GM06990 (cell line): Measurements from ENCODE around the gene KRT72.

Experiments used
- DNase-seq: peaks from one replicate; pipeline ENCODE4 v3.0.0-alpha.2; 2011; ENCODE audit not compliant: insufficient read length; ENCODE audit errors: extremely low read depth
- H3K27me3 ChIP-seq: replicated peaks from 2 replicates; pipeline ENCODE4 v1.6.0; 2011; ENCODE audit warnings: low read length; ENCODE audit not compliant: control insufficient read depth, insufficient read depth
- H3K36me3 ChIP-seq: 2 replicates; pipeline ENCODE4 v1.5.1; 2011; ENCODE audit warnings: low read length; ENCODE audit not compliant: control insufficient read depth, insufficient read depth
- H3K4me3 ChIP-seq: replicated peaks from 2 replicates; pipeline ENCODE4 v1.5.1; 2011; ENCODE audit warnings: low read depth, mild to moderate bottlenecking, control low read depth, low read length
- TF ChIP-seq, protein P1 (sequence below): IDR thresholded peaks from 2 replicates; pipeline ENCODE4 v1.5.1; 2011; ENCODE audit warnings: low read length, control low read depth, mild to moderate bottlenecking, inconsistent platforms; ENCODE audit not compliant: insufficient read depth, poor library complexity, severe bottlenecking

Gene KRT72

DNA sequence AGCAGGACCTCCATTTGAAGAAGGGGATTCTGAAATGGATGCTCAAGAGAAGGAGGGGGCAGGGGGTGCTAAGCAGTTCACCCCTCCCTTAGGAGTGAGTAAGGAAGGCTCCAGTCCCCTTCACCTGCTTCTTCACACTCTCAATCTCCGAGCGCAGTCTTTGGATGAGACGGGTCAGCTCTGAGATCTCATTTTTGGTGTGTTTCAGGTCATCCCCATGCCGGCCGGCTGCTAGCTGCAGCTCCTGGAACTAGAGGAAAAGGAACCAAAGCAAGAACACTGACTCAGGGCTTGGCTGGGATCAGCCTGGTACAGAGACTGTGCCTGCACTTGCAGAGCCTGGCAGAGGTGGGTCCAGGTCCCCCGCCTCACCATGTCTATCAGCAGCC is 9.8 kb upstream of the KRT72 start:
- TF ChIP-seq, protein P1, sequence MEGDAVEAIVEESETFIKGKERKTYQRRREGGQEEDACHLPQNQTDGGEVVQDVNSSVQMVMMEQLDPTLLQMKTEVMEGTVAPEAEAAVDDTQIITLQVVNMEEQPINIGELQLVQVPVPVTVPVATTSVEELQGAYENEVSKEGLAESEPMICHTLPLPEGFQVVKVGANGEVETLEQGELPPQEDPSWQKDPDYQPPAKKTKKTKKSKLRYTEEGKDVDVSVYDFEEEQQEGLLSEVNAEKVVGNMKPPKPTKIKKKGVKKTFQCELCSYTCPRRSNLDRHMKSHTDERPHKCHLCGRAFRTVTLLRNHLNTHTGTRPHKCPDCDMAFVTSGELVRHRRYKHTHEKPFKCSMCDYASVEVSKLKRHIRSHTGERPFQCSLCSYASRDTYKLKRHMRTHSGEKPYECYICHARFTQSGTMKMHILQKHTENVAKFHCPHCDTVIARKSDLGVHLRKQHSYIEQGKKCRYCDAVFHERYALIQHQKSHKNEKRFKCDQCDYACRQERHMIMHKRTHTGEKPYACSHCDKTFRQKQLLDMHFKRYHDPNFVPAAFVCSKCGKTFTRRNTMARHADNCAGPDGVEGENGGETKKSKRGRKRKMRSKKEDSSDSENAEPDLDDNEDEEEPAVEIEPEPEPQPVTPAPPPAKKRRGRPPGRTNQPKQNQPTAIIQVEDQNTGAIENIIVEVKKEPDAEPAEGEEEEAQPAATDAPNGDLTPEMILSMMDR, result no peak

DNA sequence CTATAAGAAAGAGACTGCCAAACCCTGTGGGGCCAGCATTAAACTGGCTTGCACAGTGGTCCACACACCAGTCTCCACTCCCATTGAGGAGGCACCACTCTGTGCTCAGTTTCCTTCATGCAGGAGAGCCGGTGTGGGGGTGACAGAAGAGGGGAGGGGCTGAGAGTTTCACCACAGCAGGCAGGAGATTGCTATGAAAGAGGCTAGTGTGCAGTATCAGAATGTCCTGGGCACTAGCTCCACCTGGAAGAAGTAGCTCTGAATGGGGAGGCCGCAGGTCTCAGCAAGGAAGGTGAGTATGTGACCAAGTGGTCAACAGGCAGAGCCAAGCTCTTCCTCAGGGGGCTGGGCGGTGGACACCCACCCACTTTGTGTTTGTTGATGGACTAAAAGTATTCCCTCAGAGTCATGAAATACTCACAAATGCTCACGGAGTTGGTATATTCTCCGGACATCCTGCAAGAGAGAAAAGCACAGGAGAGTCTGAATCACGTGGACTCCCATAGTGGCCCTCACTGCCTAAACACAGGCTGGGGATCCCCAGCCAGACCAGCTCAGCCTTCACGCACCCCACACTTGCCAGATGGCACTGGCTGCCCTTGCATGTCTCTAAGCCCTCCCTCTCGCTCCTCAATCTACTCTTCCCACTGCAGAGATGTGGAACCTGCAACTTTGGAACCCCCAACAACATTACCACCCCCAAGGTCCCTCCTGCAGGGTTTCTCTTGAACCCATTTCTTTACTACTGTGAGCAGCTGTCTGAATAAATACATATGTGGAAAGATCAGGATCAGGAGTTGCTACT is 7.8 kb upstream of the KRT72 start:
- H3K27me3 ChIP-seq, result peaks cover 1% of the 10 kb centered on the region
- TF ChIP-seq, protein P1, result no peak

More for the DNA sequence above, 9.8 kb upstream of the KRT72 start:
- Histone ChIP-seq H3K4me3 (no peak overlapping the region), H3K27me3 (peaks cover 1% of the 10 kb centered on the region), H3K36me3 (no peaks in the 10 kb centered on the region)
- no peak for DNase-seq

DNA sequence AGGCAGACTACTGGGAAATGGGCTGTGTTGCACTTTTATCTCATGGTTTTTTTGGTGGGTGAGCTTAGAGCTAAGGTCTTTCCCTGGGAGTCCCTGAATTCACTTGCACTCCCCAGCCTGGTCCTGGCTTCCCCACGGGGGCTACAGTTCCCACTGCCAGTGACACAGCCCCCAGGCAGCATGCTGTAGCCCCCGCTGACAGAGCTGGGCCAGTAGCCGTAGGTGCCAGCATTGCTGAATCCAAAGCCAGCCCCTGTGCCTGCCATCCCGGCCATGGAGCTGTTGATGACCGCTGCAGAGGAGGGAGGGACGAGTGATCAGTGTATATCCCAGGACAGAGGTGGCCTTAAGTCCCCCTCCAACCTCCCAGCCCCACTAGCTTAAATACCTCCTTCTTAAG is 6.9 kb upstream of the KRT72 start:
- TF ChIP-seq, protein P1, result no peak
- Histone ChIP-seq H3K4me3 (no peak overlapping the region), H3K36me3 (no peaks in the 10 kb centered on the region), H3K27me3 (peaks cover 1% of the 10 kb centered on the region)
- DNase-seq, result no peak

More for the DNA sequence above, 7.8 kb upstream of the KRT72 start:
- no peaks in the 10 kb centered on the region for H3K36me3 ChIP-seq
- H3K4me3 ChIP-seq, result no peak overlapping the region
- no peak for DNase-seq

GRCh38 chr12:52607314-52607713 is 6.1 kb upstream of the KRT72 start:
- Histone ChIP-seq H3K4me3 (no peak overlapping the region), H3K27me3 (peaks cover 1% of the 10 kb centered on the region), H3K36me3 (no peaks in the 10 kb centered on the region)
- TF ChIP-seq, protein P1, result no peak
- DNase-seq, result no peak

- H3K27me3 ChIP-seq, result peaks cover 1% of the 10 kb centered on the region
- TF ChIP-seq, protein P1, result no peak
- DNase-seq, result no peak
- H3K4me3 ChIP-seq, result no peak overlapping the region
- no peaks in the 10 kb centered on the region for H3K36me3 ChIP-seq
Observed at GRCh38 chr12:52606581-52607218, 5.4 kb upstream of the KRT72 start.
